Activated CD8-positive, alpha-beta T cell treated with anti-CD3 and anti-CD28 coated beads for 36 hours (primary cell): Measurements from ENCODE around the gene SLC1A4. TPM values are rescaled to one million over a fixed set of nuclear protein-coding genes. Genes with fewer than 3 reads are reported as not detected.

ENCODE experiments used
- ATAC-seq: fragments of 200-7000 bp; cut with Tn5 transposase; one replicate; pipeline ENCODE4 v1.10.0; 2021; ENCODE audit warnings: mild to moderate bottlenecking, moderate library complexity
- CTCF ChIA-PET: fragments of 350-600 bp; sonication (Branson Sonifier 250); formaldehyde crosslinking; loops from one replicate; lab custom pipeline; 2021; ENCODE audit warnings: antibody characterized with exemption; lab: Charles Lee
- POLR2A ChIA-PET: fragments of 350-600 bp; sonication (Branson Sonifier 250); formaldehyde crosslinking; loops from one replicate; lab custom pipeline; 2021; ENCODE audit warnings: antibody characterized with exemption; lab: Charles Lee
- DNase-seq: peaks from one replicate; pipeline ENCODE4 v3.0.0-alpha.2; 2020
- H3K27ac Mint-ChIP-seq: one replicate; pipeline ENCODE4 v1.8.0; 2021; ENCODE audit warnings: mild to moderate bottlenecking, mixed read lengths
- H3K27me3 Mint-ChIP-seq: one replicate; pipeline ENCODE4 v1.8.0; 2021; ENCODE audit warnings: mixed read lengths
- H3K36me3 Mint-ChIP-seq: one replicate; pipeline ENCODE4 v1.8.0; 2021; ENCODE audit warnings: low read depth, mixed read lengths
- H3K4me1 Mint-ChIP-seq: one replicate; pipeline ENCODE4 v1.8.0; 2021; ENCODE audit warnings: low read depth, mixed read lengths
- H3K4me3 Mint-ChIP-seq: one replicate; pipeline ENCODE4 v1.8.0; 2021; ENCODE audit warnings: mild to moderate bottlenecking, moderate library complexity, mixed read lengths
- H3K9me3 Mint-ChIP-seq: one replicate; pipeline ENCODE4 v1.8.0; 2021; ENCODE audit warnings: mixed read lengths
- CTCF ChIP-seq: fragments of 200-600 bp; IDR thresholded peaks from one replicate; pipeline ENCODE4 v1.8.0; 2022; ENCODE audit warnings: antibody characterized with exemption, mild to moderate bottlenecking
- intact Hi-C: fragments of 100-400 bp; cut with micrococcal nuclease; formaldehyde crosslinking; loops from one replicate; pipeline ENCODE4 v1.10.0; 2022
- total RNA-seq, 2 experiments: library from RNA; stranded (reverse); gene quantifications; one replicate each; pipeline ENCODE4 v1.2.3, GENCODE V29; 2021

Gene SLC1A4
- total RNA-seq, 2 experiments from 2014 or later, result 14.6 to 14.9 TPM

DNA sequence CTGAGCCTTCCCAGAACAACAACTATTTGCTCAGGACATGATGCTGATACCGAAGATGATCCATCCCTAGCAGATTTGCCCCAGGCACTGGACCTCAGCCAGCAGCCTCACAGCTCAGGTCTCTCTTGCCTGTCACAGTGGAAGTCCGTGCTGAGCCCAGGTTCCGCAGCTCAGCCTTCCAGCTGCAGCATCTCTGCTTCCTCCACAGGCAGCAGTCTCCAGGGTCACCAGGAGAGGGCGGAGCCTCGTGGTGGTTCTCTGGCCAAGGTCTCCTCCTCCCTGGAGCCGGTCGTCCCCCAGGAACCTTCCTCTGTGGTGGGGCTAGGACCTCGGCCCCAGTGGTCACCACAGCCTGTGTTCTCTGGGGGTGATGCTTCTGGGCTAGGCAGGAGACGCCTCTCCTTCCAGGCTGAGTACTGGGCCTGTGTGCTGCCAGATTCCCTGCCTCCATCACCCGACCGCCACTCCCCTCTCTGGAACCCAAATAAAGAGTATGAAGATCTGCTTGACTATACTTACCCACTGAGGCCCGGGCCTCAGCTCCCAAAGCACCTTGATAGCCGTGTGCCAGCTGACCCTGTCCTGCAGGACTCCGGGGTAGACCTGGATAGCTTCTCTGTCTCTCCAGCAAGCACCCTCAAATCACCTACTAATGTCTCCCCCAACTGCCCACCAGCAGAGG is 82.4 kb downstream of the SLC1A4 start:
- POLR2A ChIA-PET, result interaction anchor here (0.6 kb wide), 1 partner anchor 50 kb away, joined by 3 read pairs; no protein-coding TSS in a partner anchor
- DNase-seq (no peak), ATAC-seq (no peak)
- CTCF ChIA-PET, result interaction anchor here (1.1 to 2.7 kb wide), 4 partner anchors 14 to 115 kb away, joined by 4 to 12 read pairs (median 4); no protein-coding TSS in a partner anchor
- no peak overlapping the region for H3K4me3 Mint-ChIP-seq
- intact Hi-C loops, result no loop called here
- H3K4me1 Mint-ChIP-seq, result peaks cover 29% of the 10 kb centered on the region
- no peaks in the 10 kb centered on the region for H3K9me3 Mint-ChIP-seq
- no peaks in the 10 kb centered on the region for H3K36me3 Mint-ChIP-seq
- no peak for TF ChIP-seq CTCF
- H3K27me3 Mint-ChIP-seq, result no peaks in the 10 kb centered on the region
- peak overlapping the region; percentile 89 for H3K27ac Mint-ChIP-seq

GRCh38 chr2:65072181-65072970 is 83.2 kb downstream of the SLC1A4 start:
- POLR2A ChIA-PET, result interaction anchor here (0.6 kb wide), 1 partner anchor 49 kb away, joined by 3 read pairs; no protein-coding TSS in a partner anchor

More at GRCh38 chr2:65072181-65072970, 83.2 kb downstream of the SLC1A4 start:
- no peak overlapping the region for H3K4me3 Mint-ChIP-seq
- H3K9me3 Mint-ChIP-seq, result no peaks in the 10 kb centered on the region
- DNase-seq, result no peak
- no peaks in the 10 kb centered on the region for H3K27me3 Mint-ChIP-seq
- TF ChIP-seq CTCF, result no peak
- peaks cover 26% of the 10 kb centered on the region for H3K4me1 Mint-ChIP-seq
- no peaks in the 10 kb centered on the region for H3K36me3 Mint-ChIP-seq
- no peak for ATAC-seq
- intact Hi-C loops, result no loop called here
- H3K27ac Mint-ChIP-seq, result peak overlapping the region; percentile 65
- CTCF ChIA-PET, result interaction anchor here (1.0 to 1.7 kb wide), 3 partner anchors 15 to 155 kb away, joined by 3 to 4 read pairs (median 4); no protein-coding TSS in a partner anchor

Other genes with a start within 250 kb of the SLC1A4 start
- gene CEP68, start 67.0 kb downstream of the SLC1A4 start, total RNA-seq, result 1 to 10 TPM; 6.0 to 6.3 TPM
- gene RAB1A, start 140.7 kb downstream of the SLC1A4 start, total RNA-seq, result 10 to 100 TPM; 71.8 to 75.8 TPM
- gene ACTR2, start 238.4 kb downstream of the SLC1A4 start, total RNA-seq, result 100 to 1,000 TPM; 331 to 341 TPM